Cardiac fibroblast (primary cell): Measurements from ENCODE around the gene STX8.
"Not testable (repeated sequence)": the region's sequence is repeated elsewhere in the genome, so short reads cannot be mapped to it uniquely, and the experiment has no call there.

Experiments
- DNase-seq, 2 donors: peaks; one replicate each; pipeline versions ENCODE4 v3.0.0 to v3.0.0-alpha.2; 2010; ENCODE audit warnings: low read depth in 2 of 2
- H3K4me3 ChIP-seq, 2 donors: replicated peaks in 1 of 2; 1 replicate in 1 of 2; 2 replicates in 1 of 2; pipeline ENCODE4 v1.5.1; 2011; ENCODE audit warnings: low read depth in 2 of 2, low read length in 2 of 2, mild to moderate bottlenecking in 2 of 2, moderate library complexity in 1 of 2
- TF ChIP-seq, protein P1 (sequence below): IDR thresholded peaks from one replicate; pipeline ENCODE4 v1.5.1; 2011; ENCODE audit warnings: low read depth, mild to moderate bottlenecking, low read length, inconsistent platforms

Gene STX8

DNA sequence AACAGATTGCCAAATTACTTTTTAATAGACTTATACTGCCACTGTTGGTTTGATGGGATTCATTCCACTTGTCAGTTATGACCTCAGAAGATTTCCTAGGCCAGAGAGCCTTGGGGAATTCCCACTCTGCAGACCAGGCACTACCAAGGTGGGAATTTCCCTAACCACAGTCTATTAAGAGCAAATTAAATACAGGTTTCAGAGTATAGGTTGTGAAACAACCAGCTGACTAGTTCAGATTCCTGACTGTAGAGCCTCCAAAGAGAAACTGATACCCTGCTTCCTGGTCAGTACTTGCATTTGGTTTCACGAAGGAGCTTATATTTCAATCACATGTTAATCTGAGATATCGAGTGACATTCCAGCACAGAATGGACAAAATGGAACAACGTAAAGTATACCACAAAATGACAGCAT is 186.5 kb downstream of the STX8 start:
- TF ChIP-seq, protein P1, sequence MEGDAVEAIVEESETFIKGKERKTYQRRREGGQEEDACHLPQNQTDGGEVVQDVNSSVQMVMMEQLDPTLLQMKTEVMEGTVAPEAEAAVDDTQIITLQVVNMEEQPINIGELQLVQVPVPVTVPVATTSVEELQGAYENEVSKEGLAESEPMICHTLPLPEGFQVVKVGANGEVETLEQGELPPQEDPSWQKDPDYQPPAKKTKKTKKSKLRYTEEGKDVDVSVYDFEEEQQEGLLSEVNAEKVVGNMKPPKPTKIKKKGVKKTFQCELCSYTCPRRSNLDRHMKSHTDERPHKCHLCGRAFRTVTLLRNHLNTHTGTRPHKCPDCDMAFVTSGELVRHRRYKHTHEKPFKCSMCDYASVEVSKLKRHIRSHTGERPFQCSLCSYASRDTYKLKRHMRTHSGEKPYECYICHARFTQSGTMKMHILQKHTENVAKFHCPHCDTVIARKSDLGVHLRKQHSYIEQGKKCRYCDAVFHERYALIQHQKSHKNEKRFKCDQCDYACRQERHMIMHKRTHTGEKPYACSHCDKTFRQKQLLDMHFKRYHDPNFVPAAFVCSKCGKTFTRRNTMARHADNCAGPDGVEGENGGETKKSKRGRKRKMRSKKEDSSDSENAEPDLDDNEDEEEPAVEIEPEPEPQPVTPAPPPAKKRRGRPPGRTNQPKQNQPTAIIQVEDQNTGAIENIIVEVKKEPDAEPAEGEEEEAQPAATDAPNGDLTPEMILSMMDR: no peak
- peak; percentile 60 to 95 for DNase-seq
- no peak overlapping the region for H3K4me3 ChIP-seq

DNA sequence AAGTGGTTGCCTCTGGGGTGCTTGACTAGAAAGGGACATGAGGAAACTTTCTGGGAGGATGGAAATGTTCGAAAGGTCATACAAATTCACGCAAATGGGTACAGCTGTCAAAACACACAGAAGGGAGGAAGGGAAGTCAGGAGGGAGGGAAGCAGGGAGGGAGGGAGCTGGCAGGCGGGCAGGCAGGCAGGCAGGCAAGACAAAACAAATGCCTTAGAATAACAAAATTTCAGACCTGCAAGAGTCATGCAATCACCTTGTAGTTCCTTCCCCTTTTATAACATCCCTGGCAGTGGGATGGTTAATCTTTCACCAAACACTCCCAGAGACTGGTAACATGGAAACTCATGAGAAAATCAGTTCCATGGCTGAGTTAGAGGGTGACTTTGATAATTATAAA is 189.2 kb downstream of the STX8 start:
- no peak overlapping the region for H3K4me3 ChIP-seq
- TF ChIP-seq, protein P1: no peak
- DNase-seq: peak in 1 of 2 donors; percentile 76

- H3K4me3 ChIP-seq: no peak overlapping the region
- TF ChIP-seq, protein P1: no peak
- DNase-seq: no peak
These were observed 191.8 kb downstream of the STX8 start for GRCh38 chr17:9383826-9384225.

- H3K4me3 ChIP-seq: no peak overlapping the region
- DNase-seq: no peak
- TF ChIP-seq, protein P1: no peak
These were observed 193.0 kb downstream of the STX8 start for GRCh38 chr17:9382626-9383025.

DNA sequence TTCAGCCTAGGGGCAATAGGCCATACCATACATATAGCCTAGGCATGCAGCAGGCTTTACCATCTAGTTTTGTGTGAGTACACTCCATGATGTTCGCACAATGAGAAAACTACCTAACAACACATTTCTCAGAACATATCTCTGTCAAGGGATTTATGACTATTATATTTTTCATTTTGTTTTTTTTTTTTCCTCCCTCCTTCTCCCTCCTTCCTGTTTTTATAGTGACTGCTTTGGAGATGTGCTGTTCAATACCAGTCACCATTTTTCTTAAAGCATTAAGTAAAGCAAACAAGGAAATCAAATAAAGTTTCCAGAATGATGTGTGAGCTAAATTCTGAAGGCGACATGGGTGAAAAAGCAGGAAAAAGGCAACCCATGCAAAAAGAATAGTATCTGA is 194.6 kb downstream of the STX8 start:
- TF ChIP-seq, protein P1: no peak
- no peak overlapping the region for H3K4me3 ChIP-seq

DNA sequence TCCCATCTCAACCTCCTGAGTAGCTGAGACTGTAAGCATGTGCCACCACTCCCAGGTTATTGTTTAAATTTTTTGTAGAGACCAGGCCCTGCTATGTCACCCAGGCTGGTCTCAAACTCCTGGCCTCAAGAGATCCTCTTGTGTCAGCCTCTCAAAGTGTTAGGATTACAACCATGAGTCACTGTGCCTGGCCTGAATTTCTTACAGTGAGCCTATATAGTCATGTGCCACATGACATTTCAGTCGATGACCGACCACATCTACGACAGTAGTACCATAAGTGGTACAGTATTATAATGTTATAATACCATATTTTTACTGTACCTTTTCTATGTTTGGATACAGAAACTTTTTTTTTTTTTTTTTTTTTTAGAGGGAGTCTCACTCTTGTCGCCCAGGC is 195.3 kb downstream of the STX8 start:
- peak in 1 of 2 donors; percentile 48 for DNase-seq
- TF ChIP-seq, protein P1: no peak
- no peak overlapping the region for H3K4me3 ChIP-seq

More for the DNA sequence above, 194.6 kb downstream of the STX8 start:
- DNase-seq: peak in 1 of 2 donors; percentile 75

DNA sequence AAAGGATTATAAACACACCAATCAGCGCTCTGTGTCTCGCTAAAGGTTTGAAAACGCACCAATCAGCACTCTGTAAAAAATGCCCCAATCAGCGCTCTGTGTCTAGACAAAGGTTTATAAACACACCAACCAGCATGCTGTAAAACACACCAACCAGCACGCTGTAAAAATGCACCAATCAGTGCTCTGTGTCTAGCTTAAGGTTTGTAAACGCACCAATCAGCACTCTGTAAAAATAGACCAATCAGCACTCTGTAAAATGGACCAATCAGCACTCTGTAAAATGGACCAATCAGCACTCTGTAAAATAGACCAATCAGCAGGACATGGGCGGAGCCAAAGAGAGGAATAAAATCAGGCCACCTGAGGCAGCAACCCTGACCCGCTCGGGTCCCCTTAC is 199.4 kb downstream of the STX8 start:
- not testable (repeated sequence) for DNase-seq, H3K4me3 ChIP-seq

- TF ChIP-seq, protein P1: no peak
- no peak overlapping the region for H3K4me3 ChIP-seq
- peak; percentile 70 to 98 for DNase-seq
These were observed 204.6 kb downstream of the STX8 start for GRCh38 chr17:9371019-9371418.
